Prostate gland (tissue), 2 donors: ENCODE data around the gene GRAMD1A.

ENCODE experiments used
- POLR2A ChIP-seq: fragments of 450-650 bp; IDR thresholded peaks from one replicate; pipeline ENCODE4 v1.6.1; 2016; ENCODE audit warnings: antibody characterized with exemption, mild to moderate bottlenecking
- TF ChIP-seq, protein P1 (sequence below), 4 experiments: fragments of 200-600 bp in 2 of 4; fragments of 450-650 bp in 2 of 4; sonication (generic) in 2 of 4; IDR thresholded peaks; 1 replicate in 3 of 4; 2 replicates in 1 of 4; pipeline ENCODE4 v1.5.1; 2016 to 2019; ENCODE audit warnings: antibody characterized with exemption in 4 of 4, mild to moderate bottlenecking in 2 of 4, moderate library complexity in 2 of 4

DNA sequence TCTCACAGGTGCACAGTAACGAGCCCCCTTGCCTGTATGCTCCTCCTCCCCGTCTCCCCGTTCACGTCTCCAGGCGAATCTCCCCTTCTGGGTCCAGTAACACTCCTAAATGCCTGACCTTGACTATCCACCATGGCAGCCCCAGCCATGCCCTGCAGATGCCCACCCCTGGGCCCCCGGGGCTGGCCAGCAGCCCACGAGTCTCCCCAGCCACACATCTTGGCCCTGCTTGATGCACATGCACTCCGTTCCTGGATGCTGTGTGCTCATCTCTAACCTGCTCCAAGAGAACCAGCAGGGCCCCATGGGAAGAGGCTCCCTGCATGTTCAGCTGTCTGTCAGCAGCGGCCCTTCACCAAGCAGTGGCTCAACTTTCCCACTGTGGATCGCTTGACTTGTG is 73.4 kb downstream of the GRAMD1A start:
- TF ChIP-seq, protein P1, sequence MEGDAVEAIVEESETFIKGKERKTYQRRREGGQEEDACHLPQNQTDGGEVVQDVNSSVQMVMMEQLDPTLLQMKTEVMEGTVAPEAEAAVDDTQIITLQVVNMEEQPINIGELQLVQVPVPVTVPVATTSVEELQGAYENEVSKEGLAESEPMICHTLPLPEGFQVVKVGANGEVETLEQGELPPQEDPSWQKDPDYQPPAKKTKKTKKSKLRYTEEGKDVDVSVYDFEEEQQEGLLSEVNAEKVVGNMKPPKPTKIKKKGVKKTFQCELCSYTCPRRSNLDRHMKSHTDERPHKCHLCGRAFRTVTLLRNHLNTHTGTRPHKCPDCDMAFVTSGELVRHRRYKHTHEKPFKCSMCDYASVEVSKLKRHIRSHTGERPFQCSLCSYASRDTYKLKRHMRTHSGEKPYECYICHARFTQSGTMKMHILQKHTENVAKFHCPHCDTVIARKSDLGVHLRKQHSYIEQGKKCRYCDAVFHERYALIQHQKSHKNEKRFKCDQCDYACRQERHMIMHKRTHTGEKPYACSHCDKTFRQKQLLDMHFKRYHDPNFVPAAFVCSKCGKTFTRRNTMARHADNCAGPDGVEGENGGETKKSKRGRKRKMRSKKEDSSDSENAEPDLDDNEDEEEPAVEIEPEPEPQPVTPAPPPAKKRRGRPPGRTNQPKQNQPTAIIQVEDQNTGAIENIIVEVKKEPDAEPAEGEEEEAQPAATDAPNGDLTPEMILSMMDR (IDR thresholded peaks at IDR 0.05) = no peak
- TF ChIP-seq POLR2A = no peak
